Islet precursor cell (in vitro differentiated cells): ENCODE results near the gene LBX2.
A peak's percentile ranks its signal among the peaks of the same experiment; 100 is the strongest.

Experiments
- DNase-seq: peaks from one replicate; pipeline ENCODE4 v3.0.0-alpha.2; 2018

LBX2 gene, protein sequence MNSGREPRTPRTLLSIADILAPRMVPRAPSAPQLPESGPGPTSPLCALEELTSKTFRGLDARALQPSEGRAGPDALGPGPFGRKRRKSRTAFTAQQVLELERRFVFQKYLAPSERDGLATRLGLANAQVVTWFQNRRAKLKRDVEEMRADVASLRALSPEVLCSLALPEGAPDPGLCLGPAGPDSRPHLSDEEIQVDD

DNA sequence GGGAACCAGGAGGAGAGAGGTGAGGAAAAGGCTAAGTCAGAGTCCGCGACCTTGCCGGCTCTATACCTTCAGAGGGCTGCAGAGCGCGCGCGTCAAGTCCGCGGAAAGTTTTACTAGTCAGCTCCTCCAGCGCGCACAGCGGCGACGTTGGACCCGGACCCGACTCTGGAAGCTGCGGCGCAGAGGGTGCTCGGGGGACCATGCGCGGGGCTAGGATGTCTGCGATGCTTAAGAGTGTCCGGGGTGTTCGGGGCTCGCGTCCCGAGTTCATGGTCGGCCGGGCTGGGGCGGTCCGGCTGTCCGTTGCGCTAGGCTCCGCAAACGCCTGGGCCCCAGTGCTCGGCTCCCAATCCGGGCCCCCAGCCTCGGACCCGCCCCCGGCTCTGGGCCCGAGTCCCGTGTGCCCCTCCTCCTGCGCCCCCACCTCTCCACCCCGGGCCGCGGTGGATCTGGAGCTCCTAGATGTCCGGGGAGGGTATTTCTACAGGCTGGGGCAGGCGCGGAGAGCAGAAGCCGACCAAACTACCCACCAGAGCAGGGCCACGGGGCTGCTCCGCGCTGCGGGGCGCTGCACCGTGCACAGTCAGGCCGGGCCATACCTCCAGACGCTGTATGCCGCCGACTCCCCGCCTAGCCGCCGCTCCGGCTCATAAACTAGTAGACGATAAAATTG lies at the start of gene LBX2:
TSS of gene LBX2 (minus strand) at position 337 of the 673 bp plus-strand sequence. CDS start at position 271, 66 bp downstream.
- peak; percentile 70 for DNase-seq

DNA sequence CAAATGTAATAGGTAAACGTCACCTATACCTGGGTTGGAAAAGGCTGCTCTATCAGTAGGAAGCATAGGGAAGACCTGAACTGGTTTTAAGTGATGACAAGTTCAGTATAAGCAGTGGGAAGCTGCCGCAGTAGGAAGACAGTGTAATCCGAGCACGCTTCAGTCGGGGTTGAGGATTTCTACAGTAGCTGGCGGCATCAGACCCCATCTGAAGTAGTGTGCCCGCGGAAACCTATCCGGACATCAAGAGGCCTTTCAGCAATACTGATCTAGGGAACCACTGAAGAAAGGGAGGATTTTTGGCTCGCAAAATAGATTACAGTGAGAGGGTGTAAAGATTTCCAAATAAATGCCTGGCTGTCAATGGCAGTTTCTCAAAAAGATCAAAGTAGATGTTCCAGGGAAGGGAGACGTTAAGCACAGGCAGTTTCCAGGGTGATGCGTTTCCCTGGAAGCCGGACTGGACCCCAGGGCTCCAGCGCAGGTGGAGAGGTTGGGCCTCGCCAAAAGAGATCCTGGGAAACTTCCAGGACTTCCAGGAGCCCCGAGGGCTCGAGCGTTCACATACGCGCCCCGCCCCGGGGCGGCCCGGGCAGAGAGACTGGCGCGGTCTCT lies 49.0 kb upstream of the LBX2 start:
- peak; percentile 46 for DNase-seq

DNA sequence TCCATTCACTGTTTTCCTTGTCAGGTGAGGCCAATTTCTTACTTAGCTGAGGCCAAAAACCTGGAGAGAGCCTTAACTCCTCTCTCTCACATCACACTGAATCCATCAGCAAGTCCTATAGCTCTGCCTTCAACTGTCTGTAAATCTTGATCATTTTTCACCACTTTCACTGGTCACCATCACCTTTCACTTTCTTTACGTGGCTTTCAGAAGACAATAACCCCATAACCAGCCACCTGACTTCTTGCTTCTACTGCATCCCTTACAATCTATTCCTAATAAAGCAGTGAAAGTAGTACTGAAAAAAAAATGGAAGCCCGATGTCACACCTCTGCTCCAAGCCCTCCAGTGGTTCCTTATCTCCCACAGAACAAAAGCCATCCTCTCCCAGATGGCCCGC lies 46.6 kb upstream of the LBX2 start:
- no peak for DNase-seq

DNA sequence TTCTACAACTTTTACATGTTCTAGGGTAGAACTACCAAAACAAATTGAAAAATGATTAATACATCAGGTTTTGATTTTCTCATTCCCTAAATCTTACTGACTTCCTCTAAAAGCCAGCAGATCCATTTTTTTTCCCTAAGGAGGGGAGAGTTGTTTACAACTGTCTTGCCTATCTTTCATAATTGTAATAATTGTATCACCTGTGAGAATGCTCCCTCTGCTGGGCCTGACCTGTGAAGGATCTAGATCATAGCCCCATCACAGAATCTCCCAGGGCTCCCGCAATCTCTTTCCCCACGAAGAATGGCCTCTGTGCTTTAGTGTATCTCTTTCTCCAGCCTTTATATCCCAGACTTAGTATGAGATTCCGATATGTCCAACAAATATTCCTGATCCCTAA lies 45.2 kb upstream of the LBX2 start:
- DNase-seq = no peak

DNA sequence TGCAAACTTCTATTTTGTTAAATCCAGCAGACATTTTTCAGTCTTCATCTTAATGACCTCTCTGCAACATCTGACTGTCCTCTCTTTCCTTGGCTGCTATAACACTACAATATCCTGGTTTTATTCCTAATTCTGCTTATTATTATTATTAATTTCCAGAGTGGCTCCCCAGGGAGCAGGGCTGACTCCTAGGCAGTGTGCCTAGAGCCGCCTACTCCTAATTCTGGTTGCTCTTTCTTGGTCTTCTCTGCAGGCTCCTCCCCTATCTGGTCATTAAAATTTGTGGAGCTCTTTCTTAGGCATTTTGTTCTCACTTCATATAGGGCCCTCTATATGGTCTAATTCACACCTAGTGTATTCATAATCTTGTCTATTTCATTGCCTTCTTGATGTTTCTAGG lies 43.6 kb upstream of the LBX2 start:
- no peak for DNase-seq

DNA sequence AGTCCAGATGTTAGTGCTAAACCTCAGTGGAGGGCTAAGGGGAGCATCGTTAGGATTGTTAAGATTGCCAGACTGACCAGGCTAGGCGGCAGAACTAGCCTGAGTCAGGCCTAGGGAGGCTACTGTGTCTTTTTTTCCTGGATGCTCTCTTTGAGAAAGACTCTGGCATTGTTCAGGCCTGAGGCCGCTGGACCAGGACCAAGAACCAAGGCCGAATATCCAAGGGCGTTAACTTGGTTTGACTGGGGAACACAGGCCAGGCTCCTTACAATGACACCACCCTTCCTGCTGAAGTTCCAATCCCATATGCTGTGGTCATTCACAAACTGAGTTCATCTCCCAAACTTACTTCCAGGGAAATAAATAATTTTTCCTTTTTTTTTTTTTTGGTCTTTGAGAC lies 40.9 kb upstream of the LBX2 start:
- no peak for DNase-seq

DNA sequence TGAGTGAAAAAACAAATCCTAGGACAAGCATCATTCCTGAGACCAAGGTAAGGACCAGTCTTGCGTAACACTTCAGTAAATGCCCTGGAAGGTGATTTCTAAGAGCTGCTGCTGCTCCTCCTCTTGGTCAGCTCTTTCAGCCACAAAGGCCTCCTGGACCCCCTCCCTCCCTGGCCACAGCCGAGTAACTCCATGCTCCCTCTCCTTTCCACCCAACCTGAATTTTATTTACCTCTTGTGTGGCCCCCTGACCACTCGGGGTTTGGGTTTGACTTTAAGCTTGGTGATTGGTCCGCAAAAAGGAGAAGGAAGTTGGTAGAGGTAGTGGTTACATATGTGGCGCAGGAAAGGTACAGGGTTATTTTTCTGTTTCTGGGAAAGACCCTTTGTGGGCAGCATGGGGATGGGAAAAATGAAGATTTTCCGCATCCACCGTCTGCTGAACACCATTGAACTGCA lies 39.5 kb upstream of the LBX2 start:
- no peak for DNase-seq

DNA sequence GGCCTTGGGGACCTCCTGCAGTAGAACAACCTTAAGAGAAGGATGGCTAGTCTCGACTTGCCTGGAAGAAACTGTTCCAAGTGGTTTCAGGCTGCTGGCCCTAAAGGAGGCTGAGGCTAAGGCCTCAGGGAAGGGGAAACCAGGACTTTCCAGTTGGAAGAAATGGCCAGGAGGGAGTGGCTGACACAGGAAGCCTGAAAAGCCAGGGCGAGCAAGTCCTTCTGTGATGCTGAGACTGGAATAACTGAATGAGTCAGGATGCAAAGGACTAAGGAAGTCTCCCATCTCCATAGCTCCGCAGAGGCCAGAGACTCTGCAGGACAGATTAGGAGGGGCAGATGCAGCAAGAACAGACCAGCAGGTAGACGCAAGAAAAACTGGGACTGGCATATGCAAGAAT lies 37.7 kb upstream of the LBX2 start:
- no peak for DNase-seq

DNA sequence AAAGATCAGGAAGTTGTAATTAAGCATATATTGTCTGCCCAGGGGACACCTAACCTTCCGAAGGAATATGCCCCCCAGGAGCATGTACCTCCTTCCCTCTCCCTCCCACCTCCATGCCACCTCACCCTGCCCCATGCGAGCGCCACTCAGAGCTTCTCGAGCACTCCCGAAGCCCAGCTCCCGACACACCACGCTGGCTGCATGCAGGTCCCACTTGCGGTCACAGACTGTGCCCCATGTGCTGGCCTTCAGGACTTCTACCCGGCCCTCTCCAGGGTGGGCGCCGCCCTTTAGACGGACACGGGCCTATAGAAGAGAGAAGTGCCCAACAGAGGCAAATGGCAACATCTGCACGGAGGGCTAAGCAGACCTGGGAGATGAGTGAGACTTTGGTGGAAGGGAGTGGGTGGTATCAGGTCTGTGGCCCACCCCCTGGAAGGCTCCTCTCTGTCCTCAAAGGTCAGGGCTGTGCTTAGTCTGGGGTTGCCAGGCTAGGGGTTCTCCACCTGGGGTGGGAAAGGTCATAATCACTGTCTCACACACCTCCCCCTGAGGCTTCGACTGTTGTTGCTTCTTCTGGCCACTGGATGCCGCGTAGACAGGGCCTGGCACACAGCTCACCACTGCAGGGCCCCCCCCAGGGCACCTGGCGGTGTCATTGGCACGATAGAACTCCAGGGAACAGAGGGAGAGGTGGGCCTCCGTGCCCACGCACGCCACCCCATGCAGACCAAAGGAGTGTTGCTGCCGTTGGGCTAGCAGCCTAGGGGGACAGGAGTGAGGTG lies 37.0 kb upstream of the LBX2 start:
- no peak for DNase-seq

DNA sequence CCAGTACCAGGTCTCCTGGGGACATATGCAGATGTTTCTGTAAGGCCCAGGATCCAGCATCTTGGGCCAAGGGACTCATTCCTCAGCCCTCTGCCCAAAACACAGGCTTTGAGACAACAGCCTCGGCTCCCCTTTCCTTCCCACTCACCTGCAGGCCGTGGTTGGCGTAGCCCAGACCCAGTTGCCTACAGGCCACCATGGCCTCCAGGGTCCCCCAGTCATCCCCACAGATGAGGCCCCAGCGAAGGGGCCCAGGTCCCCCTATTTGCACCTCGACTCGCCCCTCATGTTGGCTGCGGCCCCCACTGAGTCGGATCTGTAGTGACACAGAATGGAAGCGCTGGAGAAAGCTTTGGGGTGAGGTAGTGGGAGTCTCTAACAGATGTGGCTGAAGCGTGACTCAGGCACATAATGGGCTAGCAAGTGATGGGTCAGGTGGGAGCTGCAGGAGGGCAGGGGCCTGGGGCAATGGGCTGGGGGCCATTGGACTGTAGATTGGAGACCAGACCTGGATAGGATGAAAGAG lies 36.1 kb upstream of the LBX2 start:
- no peak for DNase-seq

DNA sequence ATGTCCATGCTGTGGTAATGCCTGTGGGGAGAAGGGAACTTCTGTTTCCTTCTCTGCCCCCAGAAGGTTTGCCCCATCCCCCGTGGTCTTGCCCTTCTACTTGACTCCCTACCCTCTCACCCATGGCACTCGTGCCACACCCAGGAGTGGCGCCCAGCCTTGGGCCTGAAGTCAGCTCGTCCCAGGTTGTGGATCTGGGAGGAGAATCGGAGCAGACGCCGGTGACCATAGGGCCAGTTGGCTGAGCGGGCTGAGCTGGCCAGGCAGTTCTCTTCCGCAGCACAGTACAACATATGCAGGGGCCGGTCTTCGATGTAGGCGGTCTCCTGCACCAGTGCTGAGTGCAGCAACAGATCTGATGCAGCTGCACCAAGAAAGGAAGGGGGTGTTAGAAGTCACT lies 35.0 kb upstream of the LBX2 start:
- no peak for DNase-seq

DNA sequence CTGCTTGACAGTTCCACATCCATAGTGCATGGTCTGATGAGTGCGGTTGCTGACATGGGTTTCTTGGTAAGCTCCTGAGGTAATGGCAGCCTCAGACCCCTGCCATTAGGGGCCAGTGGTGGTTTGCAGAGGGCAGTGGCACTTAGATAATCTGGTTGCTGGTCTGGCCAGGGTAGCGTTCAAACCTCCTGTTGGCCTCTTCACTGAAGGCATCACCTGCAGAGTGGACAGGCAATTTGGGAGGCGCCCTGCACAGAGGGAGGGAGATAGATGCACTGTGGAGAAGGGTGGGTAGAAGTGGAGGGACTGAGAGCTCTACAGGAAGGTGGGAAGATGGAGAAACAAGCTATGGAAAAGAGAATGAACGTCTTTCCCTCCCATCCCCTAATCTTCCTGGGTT lies 34.1 kb upstream of the LBX2 start:
- DNase-seq = no peak

DNA sequence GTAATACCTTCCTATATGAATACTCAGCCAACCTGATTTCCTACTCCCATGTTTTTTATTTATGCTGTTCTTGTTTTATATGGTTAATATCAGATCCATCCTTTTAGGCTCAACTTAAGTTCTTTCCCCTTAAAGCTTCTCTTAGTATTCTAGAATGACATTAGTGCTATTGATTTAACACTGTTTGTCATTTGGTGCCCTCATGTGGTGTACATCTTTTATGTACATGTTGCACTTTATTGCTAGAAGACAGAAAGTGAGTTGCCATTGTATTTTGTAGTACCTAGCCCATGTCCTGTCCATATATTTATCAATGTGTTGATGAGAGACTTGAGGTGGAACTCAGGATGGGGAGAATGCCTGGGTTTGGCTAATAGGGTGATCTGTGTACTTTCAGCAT lies 32.8 kb upstream of the LBX2 start:
- DNase-seq = no peak

DNA sequence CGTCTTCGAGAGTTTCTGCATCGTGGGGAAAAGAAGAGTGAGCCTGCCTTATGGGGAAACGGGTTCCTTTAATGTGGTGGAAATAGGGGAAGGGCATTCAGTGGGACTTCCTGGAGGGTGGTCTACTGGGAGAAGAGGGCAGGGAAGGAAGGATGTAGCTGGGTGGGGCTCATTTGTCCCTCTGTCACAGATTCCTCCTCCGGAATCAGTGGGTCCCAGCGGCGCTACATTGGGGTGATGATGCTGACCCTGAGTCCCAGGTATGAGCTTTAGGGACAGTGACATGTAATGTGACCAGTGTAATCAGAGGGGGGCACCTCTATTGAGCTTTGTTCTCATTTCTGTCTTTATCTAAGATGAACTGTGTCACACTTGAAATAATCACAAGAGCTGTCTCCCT lies 32.3 kb upstream of the LBX2 start:
- DNase-seq = no peak

DNA sequence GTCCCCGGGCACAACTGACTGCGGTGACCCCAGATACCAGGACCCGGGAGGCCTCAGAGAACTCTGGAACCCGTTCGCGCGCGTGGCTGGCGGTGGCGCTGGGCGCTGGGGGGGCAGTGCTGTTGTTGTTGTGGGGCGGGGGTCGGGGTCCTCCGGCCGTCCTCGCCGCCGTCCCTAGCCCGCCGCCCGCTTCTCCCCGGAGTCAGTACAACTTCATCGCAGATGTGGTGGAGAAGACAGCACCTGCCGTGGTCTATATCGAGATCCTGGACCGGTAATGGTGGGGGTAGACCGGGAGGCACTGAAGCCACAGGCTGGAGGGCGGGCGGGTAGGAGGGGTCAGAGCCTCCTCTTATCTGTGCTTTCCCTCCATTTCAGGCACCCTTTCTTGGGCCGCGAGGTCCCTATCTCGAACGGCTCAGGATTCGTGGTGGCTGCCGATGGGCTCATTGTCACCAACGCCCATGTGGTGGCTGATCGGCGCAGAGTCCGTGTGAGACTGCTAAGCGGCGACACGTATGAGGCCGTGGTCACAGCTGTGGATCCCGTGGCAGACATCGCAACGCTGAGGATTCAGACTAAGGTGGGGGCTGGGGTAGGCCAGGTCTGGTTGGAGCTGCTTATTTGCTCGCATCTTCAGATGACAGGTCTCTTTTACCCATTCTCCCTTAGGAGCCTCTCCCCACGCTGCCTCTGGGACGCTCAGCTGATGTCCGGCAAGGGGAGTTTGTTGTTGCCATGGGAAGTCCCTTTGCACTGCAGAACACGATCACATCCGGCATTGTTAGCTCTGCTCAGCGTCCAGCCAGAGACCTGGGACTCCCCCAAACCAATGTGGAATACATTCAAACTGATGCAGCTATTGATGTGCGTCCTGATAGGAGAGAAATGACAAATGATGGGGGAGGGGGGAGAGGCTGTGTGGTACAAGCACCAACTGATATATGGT lies 31.1 kb upstream of the LBX2 start:
- DNase-seq = peak; percentile 70

DNA sequence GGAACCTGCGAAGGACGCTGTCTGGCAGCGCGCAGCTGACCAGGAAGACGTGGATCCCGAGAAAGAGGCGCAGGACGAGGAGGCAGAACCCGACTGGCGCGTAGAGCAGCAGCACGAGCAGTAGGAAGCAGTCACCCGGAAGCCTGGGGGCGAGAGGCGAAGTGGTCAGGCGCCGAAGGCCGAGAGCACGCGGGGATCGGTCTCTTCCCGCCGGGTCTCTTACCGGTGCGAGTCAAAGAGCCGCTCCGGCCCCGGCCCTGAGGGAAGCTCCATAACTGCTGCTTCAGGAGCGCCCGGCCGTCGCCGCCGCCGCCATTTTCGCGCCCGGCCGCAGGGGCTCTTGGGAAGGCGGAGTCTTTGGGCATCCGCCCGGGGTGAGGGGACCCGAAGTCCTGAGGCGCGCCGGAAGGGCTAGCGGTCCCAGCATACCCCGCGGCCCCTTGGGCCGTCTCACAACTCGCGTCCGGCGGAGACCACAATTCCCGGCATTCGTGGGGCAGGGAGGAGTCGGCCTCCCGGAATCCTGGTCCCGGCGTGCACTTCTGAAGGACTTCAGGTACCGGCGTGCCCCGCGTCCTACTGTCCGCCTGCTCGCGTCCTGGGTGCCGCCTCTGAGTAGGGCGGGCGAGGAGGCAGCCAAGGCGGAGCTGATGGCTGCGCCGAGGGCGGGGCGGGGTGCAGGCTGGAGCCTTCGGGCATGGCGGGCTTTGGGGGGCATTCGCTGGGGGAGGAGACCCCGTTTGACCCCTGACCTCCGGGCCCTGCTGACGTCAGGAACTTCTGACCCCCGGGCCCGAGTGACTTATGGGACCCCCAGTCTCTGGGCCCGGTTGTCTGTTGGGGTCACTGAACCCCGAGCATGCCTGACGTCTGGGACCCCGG lies 30.2 kb upstream of the LBX2 start, which contains the start of the genes AUP1 and HTRA2:
TSS of gene AUP1 (minus strand) at position 350 of the 882 bp plus-strand sequence. CDS start at position 273, 77 bp downstream.
TSS of gene HTRA2 (plus strand) at position 577 of the 882 bp plus-strand sequence. CDS start at position 651, 74 bp downstream.
- peak; percentile 99 for DNase-seq

DNA sequence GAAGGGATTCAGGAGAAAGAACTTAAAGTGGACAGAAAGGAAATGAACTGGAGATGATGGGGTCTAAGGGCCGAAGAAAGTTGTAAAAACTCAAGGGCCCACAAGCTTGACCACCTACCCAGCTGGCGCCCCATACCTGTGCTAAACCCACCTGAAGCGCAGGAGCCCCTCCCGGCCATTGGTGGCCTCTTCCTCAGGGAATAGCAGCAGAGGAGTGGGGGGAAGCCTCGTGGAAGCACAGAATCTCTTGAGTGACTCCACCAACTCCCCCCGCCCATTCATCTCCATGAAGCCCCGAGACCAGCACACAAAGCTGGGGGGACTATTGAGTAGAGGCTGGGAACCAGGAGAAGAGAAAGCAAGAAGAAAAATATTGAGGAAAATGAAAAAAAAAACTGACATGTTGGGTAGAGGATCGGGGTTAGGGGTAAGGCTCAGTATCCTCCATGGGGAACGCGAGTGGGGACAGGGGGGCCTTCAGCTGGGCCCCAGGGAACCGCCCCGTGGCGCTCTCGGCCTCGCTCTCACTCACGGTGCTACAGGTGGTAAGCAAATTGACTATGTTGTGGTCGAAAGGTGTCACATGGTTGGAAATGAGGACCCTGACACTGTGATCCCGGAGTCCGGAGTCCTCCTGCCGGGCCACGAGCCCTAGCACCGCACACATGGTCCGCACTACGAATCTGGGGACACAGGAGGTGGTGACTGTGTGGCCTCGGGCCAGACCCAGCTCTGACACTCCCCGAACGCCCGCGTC lies 29.4 kb upstream of the LBX2 start:
- no peak for DNase-seq

DNA sequence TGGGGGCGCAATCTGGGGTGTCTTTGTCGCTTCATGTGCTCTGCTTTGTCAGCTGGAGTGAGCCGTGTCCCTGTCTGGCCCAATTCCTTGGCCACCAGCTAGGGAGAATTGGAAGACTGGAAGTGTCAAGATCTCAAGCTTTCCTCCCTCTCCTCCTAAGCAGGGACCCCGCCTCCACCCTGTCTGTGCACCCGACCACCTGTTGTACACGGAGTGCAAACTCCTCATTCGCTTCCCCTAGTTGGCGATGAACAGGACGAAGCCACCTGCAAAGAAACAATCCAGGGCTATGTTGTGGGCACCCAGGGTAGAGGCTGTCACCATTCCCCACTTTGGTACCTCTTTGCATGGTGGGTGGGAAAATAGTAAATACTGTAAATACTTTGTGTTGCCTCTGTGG lies 28.3 kb upstream of the LBX2 start:
- DNase-seq = no peak

DNA sequence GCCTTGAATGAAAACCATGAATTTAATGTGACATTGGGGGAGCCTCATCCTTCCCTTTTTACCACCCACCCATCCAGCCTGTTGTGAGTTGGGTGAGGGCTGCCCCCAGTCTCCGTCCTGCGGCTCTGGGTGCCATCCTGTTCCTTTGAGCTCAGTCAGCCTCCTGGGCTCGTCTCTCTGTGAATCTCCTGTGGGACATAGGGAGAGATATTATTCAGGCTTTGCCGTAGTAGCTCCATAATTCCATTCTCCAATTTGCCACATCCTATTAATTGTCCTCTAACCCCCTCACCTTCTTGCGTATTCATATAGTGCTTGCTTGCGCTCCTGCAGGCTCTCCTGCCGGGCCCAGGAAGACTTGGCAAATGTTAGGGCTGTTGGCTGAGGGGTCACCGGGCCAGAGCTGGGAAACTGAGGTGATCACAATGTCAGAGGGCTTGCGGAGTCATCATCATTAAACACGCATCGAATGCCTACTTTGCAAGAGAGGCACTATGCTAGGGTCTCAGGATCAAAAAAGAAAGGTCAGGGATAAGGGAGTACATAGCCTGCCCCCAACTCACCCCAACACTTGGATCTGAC lies 27.3 kb upstream of the LBX2 start:
- DNase-seq = no peak
